ENCODE data around the gene BICC1.

Gene BICC1

GRCh38 chr10:58512491-58513187, at the start of gene BICC1:
BICC1 (plus strand) TSS chr10:58512872; CDS start chr10:58513144, 272 bp downstream.
- DNase-seq, result no peak

- DNase-seq, result no peak
Observed at GRCh38 chr10:58464956-58465355, 47.7 kb upstream of the BICC1 start.

GRCh38 chr10:58465629-58466028, 47.0 kb upstream of the BICC1 start:
- no peak for DNase-seq

- no peak for DNase-seq
Observed at GRCh38 chr10:58467931-58468635, 44.6 kb upstream of the BICC1 start.

GRCh38 chr10:58473976-58474375, 38.7 kb upstream of the BICC1 start:
- no peak for DNase-seq

- DNase-seq, result no peak
Observed at GRCh38 chr10:58475322-58476277, 37.1 kb upstream of the BICC1 start.

GRCh38 chr10:58477122-58477521, 35.5 kb upstream of the BICC1 start:
- DNase-seq, result no peak

GRCh38 chr10:58477902-58478301, 34.8 kb upstream of the BICC1 start:
- DNase-seq, result no peak

DNA sequence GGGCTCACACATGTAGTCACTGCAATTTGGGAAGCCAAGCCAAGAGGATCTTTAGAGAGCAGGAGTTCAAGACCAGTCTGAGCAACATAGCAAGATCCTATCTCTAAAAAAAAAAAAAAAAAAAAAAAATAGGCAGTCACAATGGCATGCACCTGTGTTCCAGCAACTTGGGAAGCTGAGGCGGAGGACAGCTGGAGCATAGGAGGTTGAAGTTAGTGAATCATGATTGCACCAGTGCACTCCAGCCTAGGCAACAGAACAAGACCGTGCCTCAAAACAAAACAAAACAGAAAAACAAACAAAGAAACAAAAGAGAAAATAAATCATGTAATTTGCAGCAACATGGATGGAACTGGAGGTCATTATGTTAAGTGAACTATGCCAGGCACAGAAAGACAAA, 33.6 kb upstream of the BICC1 start:
- no peak for DNase-seq

DNA sequence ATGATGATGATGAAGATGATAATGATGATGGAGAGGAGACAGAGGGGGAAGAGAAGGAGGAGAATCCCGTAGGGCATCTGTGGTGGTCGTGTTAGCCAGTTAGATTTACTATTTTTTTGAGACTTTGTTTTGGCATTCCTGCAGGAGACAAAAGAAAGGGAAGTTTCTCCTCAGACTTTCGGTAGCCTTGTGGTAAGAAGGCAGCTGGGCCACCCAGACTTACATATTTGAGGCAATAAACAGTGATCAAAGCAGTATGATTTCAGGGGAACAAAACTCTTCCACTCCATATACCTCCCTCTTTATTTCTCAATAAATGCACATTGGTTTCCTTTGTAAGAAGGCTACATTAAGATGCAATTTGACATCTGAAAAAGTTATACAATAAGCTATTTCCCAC, 32.4 kb upstream of the BICC1 start:
- DNase-seq, result no peak

DNA sequence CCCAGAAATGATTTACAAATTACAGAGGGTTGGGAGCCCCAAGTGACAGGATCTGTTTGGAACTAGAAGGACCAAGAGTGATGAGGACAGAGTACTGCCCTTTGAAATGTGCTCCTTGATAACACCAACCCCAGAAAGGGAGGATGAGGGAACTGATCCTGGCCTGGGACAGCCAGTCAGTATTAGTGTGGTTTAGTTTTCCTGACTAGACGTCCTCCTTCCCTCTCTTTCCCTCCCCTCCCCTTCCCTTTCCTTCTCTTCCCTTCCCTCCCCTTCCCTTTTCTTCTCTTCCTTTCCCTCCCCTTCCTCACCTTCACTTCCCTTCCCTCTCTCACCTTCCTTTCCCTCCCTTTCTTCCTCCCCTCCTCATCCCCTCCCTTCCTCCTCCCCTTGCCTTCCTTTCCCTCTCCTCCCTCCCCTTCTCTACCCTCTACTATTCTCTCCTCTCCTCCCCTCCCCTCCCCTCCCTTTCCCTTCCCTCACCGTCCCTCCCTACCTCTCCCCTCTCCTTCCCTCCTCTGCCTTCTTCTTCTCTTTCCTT, 31.0 kb upstream of the BICC1 start:
- no peak for DNase-seq

DNA sequence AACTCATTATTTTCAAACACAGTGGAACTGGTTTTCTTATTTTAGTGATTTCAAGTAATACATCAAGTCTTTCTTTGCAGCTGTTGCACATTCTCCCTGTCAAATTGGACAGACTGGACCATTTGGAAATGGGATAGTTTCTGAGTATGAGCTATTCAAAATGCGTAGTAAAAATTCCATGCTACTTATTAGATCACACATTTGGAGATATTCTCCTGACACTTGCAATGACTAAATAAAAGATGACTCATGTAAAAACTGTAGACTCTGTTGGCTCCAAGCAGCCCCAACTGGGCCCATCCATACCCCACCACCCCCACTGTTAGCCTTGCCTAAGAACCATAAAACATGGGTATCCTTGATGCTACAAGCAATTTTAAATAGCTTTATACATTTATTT, 25.9 kb upstream of the BICC1 start:
- DNase-seq, result no peak

GRCh38 chr10:58488921-58489320, 23.8 kb upstream of the BICC1 start:
- DNase-seq, result no peak

- DNase-seq, result no peak
Observed at GRCh38 chr10:58502956-58503355, 9.7 kb upstream of the BICC1 start.

DNA sequence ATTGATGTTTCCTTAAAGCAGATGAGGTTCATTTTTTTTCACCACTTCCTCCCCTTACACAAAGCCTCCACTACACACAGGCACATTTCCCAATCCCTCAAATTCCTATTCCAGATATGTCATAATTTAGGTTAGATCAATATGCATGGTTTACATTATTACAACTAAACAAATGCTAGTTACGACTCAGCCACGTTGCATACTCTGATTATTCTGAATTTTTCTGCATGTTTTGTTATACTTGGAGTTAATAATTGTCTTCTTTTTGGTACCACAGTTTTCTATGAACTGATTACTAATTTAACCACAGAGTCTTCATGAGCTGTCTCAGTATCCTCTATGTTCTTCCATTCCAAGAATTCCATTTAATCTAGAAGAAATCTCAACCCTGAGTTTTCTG, 4.4 kb upstream of the BICC1 start:
- no peak for DNase-seq

DNA sequence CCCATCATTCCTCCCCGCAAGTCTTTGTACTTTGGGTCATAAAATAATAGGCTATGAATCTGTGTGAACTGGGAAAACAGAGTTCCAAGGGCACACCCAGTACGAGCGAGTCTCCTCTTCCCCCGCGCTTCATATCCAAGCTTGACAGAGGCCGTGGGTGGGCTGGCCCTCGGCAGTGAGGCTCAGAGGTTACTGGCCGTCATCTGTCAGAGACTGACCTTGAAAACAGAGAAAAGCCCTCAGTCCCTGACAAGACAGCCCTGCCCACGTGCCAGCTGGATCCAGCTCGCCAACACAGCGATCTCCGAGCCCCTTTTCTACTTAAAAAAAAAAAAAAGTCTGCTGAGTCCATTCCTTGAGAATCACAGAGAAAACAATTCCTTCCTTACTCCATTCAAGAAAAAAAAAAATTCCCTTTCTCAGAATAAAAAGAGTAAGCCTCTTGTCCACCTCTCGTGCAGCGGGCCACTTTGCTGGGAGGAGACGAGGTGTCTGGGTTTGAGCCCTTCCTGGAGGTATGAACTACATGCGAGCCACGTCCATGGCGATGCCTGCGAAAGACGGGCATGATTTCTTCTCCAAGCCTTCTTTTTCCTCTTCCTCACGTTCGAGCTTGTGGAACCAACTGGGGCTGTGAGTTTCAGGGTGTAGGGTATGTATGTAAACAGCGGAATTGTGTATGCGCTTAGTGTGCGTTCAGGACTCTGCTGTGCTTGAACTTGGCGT, 744 bp upstream of the BICC1 start:
- no peak for DNase-seq

- DNase-seq, result no peak
Observed at GRCh38 chr10:58513188-58514110, 777 bp downstream of the BICC1 start.

DNA sequence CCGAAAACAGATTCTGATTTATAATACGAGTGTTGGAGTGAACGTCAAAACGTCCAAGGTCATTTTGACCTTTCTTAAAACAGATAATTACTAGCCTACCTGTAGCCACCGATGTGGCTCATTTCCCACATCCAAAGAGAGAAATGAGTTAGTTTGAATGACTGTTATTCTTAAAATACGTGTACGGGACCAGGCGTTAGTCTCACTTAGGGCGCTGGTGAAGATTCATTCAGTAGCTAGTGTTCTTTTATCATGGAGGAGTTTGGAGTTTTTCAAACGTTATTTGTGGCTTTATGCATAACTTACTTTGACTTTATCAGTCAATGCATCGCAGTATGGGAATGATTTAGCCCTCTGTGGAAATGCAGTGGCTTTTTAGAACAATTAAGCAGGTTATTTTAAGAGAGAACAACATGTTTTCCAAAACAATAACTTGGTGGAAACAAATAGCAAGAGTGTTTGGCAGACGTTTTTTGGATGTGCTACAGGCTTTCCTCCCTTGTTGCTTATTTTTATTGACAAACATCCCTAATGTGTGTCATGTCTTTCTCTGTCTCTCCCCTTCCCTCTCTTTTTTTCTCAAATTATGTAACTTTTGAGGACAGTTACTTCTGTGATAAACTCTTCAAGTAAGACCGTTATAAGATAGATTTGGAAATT, 1.6 kb downstream of the BICC1 start:
- DNase-seq, result no peak

GRCh38 chr10:58515291-58515941, 2.7 kb downstream of the BICC1 start:
- no peak for DNase-seq

DNA sequence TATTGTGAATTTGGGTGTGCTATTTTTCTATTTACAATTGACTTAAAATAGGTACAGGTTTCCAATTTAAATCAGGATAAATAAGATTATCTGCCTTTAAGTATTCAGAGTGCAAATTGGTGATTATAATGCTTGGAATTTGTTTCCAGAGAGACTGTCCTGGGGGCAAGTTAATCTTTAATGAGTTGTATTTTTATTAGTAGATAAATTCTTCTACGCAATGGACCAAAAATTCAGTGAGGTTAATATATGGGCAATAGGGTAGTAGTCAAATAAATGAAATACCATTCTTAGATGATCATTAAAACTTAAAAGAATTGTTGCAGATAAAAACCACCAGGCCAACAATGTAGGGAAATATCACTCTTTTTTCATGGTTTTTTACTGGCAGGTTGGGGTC, 3.4 kb downstream of the BICC1 start:
- DNase-seq, result no peak
